Measurements from ENCODE around the gene P2RX6.
"Not testable (repeated sequence)": the region's sequence is repeated elsewhere in the genome, so short reads cannot be mapped to it uniquely, and the experiment has no call there.

The P2RX6 gene

GRCh38 chr22:21070690-21071615 is 56.0 kb downstream of the P2RX6 start:
- Histone ChIP-seq H3K4me3 (ENCODE audit: low read length, poor library complexity, severe bottlenecking) (no peak overlapping the region), H3K27me3 (ENCODE audit: insufficient read depth, low read length, poor library complexity, severe bottlenecking) (no peaks in the 10 kb centered on the region), H3K9me2 (replicated peaks; ENCODE audit: low read depth, low read length) (no peaks in the 10 kb centered on the region)

GRCh38 chr22:21071796-21072195 is 56.8 kb downstream of the P2RX6 start:
- not testable (repeated sequence) for H3K27me3 ChIP-seq (ENCODE audit: insufficient read depth, low read length, poor library complexity, severe bottlenecking); H3K79me2 ChIP-seq (ENCODE audit: insufficient read depth, low read length); H3K9me3 ChIP-seq (ENCODE audit: insufficient read depth, low read depth, low read length); H3F3A ChIP-seq (ENCODE audit: low read depth); H2AFZ ChIP-seq (ENCODE audit: low read length); H3K9ac ChIP-seq (ENCODE audit: low read depth, low read length, poor library complexity, severe bottlenecking); H3K4me3 ChIP-seq (ENCODE audit: low read length, poor library complexity, severe bottlenecking); H3K4me2 ChIP-seq (ENCODE audit: low read depth, low read length, poor library complexity, severe bottlenecking); H3K9me2 ChIP-seq (replicated peaks; ENCODE audit: low read depth, low read length); H3K36me3 ChIP-seq (ENCODE audit: insufficient read depth, low read length); H3K4me1 ChIP-seq (ENCODE audit: insufficient read depth, low read length, poor library complexity, severe bottlenecking); H4K20me1 ChIP-seq (ENCODE audit: insufficient read depth, low read length, poor library complexity, severe bottlenecking)

More at GRCh38 chr22:21070690-21071615, 56.0 kb downstream of the P2RX6 start:
- no peak overlapping the region for H3K4me2 ChIP-seq (ENCODE audit: low read depth, low read length, poor library complexity, severe bottlenecking)
- H2AFZ ChIP-seq (ENCODE audit: low read length): no peak overlapping the region
- H3K9me3 ChIP-seq (ENCODE audit: insufficient read depth, low read depth, low read length): no peaks in the 10 kb centered on the region
- no peaks in the 10 kb centered on the region for H4K20me1 ChIP-seq (ENCODE audit: insufficient read depth, low read length, poor library complexity, severe bottlenecking)
- H3K9ac ChIP-seq (ENCODE audit: low read depth, low read length, poor library complexity, severe bottlenecking): no peak overlapping the region
- no peaks in the 10 kb centered on the region for H3K4me1 ChIP-seq (ENCODE audit: insufficient read depth, low read length, poor library complexity, severe bottlenecking)
- no peaks in the 10 kb centered on the region for H3F3A ChIP-seq (ENCODE audit: low read depth)
- TF ChIP-seq EZH2phosphoT487 (IDR thresholded peaks at IDR 0.05; ENCODE audit: borderline replicate concordance) (no peak), CTCF (conservative IDR thresholded peaks at IDR 0.05; ENCODE audit: low read length) (no peak)
- no peaks in the 10 kb centered on the region for H3K36me3 ChIP-seq (ENCODE audit: insufficient read depth, low read length)
- H3K79me2 ChIP-seq (ENCODE audit: insufficient read depth, low read length): no peaks in the 10 kb centered on the region

GRCh38 chr22:21073023-21073422 is 58.1 kb downstream of the P2RX6 start:
- Histone ChIP-seq H3K4me3 (ENCODE audit: low read length, poor library complexity, severe bottlenecking) (no peak overlapping the region), H3K4me2 (ENCODE audit: low read depth, low read length, poor library complexity, severe bottlenecking) (no peak overlapping the region), H3K9me2 (replicated peaks; ENCODE audit: low read depth, low read length) (no peaks in the 10 kb centered on the region), H3K9ac (ENCODE audit: low read depth, low read length, poor library complexity, severe bottlenecking) (no peak overlapping the region), H3F3A (ENCODE audit: low read depth) (no peaks in the 10 kb centered on the region), H2AFZ (ENCODE audit: low read length) (no peak overlapping the region), H3K79me2 (ENCODE audit: insufficient read depth, low read length) (no peaks in the 10 kb centered on the region), H3K4me1 (ENCODE audit: insufficient read depth, low read length, poor library complexity, severe bottlenecking) (no peaks in the 10 kb centered on the region), H3K27me3 (ENCODE audit: insufficient read depth, low read length, poor library complexity, severe bottlenecking) (no peaks in the 10 kb centered on the region), H4K20me1 (ENCODE audit: insufficient read depth, low read length, poor library complexity, severe bottlenecking) (no peaks in the 10 kb centered on the region), H3K9me3 (ENCODE audit: insufficient read depth, low read depth, low read length) (no peaks in the 10 kb centered on the region), H3K36me3 (ENCODE audit: insufficient read depth, low read length) (no peaks in the 10 kb centered on the region)
- TF ChIP-seq CTCF (conservative IDR thresholded peaks at IDR 0.05; ENCODE audit: low read length) (no peak), EZH2phosphoT487 (IDR thresholded peaks at IDR 0.05; ENCODE audit: borderline replicate concordance) (no peak)

- Histone ChIP-seq H3F3A (ENCODE audit: low read depth) (no peaks in the 10 kb centered on the region), H3K4me2 (ENCODE audit: low read depth, low read length, poor library complexity, severe bottlenecking) (no peak overlapping the region), H3K4me3 (ENCODE audit: low read length, poor library complexity, severe bottlenecking) (no peak overlapping the region), H3K36me3 (ENCODE audit: insufficient read depth, low read length) (no peaks in the 10 kb centered on the region), H3K9me3 (ENCODE audit: insufficient read depth, low read depth, low read length) (no peaks in the 10 kb centered on the region), H2AFZ (ENCODE audit: low read length) (no peak overlapping the region), H3K79me2 (ENCODE audit: insufficient read depth, low read length) (no peaks in the 10 kb centered on the region), H3K9me2 (replicated peaks; ENCODE audit: low read depth, low read length) (no peaks in the 10 kb centered on the region), H3K4me1 (ENCODE audit: insufficient read depth, low read length, poor library complexity, severe bottlenecking) (no peaks in the 10 kb centered on the region), H4K20me1 (ENCODE audit: insufficient read depth, low read length, poor library complexity, severe bottlenecking) (no peaks in the 10 kb centered on the region), H3K27me3 (ENCODE audit: insufficient read depth, low read length, poor library complexity, severe bottlenecking) (no peaks in the 10 kb centered on the region), H3K9ac (ENCODE audit: low read depth, low read length, poor library complexity, severe bottlenecking) (no peak overlapping the region)
- no peak for TF ChIP-seq CTCF (conservative IDR thresholded peaks at IDR 0.05; ENCODE audit: low read length)
- no peak for TF ChIP-seq EZH2phosphoT487 (IDR thresholded peaks at IDR 0.05; ENCODE audit: borderline replicate concordance)
These were observed 58.5 kb downstream of the P2RX6 start for GRCh38 chr22:21073482-21073881.

Data from Loucy (cell line).